Liver (tissue), 9 donors: ENCODE results near the gene GALE. TPM values are rescaled to one million over a fixed set of nuclear protein-coding genes. Genes with fewer than 3 reads are reported as not detected.

ENCODE experiments used
- DNase-seq: peaks from one replicate; pipeline ENCODE4 v3.0.0-alpha.2; 2017; ENCODE audit warnings: low spot score
- H3K27ac ChIP-seq, 2 donors: one replicate each; pipeline ENCODE4 v1.7.0; 2013; ENCODE audit warnings: inconsistent platforms in 2 of 2, low read length in 2 of 2, control low read depth in 1 of 2, low read depth in 1 of 2, mild to moderate bottlenecking in 1 of 2
- H3K27me3 ChIP-seq, 4 donors: one replicate each; pipeline versions ENCODE4 v1.6.1 to v1.7.0; 2013; ENCODE audit warnings: low read length in 3 of 4, inconsistent platforms in 1 of 4, mild to moderate bottlenecking in 1 of 4, moderate library complexity in 1 of 4; ENCODE audit not compliant: control insufficient read depth in 4 of 4, insufficient read depth in 4 of 4
- H3K36me3 ChIP-seq, 4 donors: one replicate each; pipeline versions ENCODE4 v1.6.1 to v1.7.0; 2013; ENCODE audit warnings: low read length in 3 of 4, mild to moderate bottlenecking in 3 of 4, low read depth in 1 of 4, moderate library complexity in 1 of 4; ENCODE audit not compliant: control insufficient read depth in 4 of 4, insufficient read depth in 3 of 4
- H3K4me1 ChIP-seq, 4 donors: one replicate each; pipeline versions ENCODE4 v1.6.1 to v1.7.0; 2013; ENCODE audit warnings: low read length in 3 of 4, mild to moderate bottlenecking in 3 of 4, moderate library complexity in 1 of 4; ENCODE audit not compliant: control insufficient read depth in 4 of 4, insufficient read depth in 4 of 4
- H3K4me3 ChIP-seq, 3 donors: one replicate each; pipeline versions ENCODE4 v1.6.1 to v1.7.0; 2013; ENCODE audit warnings: low read length in 3 of 3, control low read depth in 1 of 3, low read depth in 1 of 3, mild to moderate bottlenecking in 1 of 3
- H3K9ac ChIP-seq, 2 donors: one replicate each; pipeline ENCODE4 v1.7.0; 2013; ENCODE audit warnings: low read length in 2 of 2, mild to moderate bottlenecking in 2 of 2, moderate library complexity in 2 of 2, control low read depth in 1 of 2, low read depth in 1 of 2
- H3K9me3 ChIP-seq, 4 donors: one replicate each; pipeline versions ENCODE4 v1.6.1 to v1.7.0; 2013; ENCODE audit warnings: low read length in 3 of 4; ENCODE audit not compliant: control insufficient read depth in 4 of 4
- ATF3 ChIP-seq: IDR thresholded peaks from 2 replicates; pipeline ENCODE4 v1.6.1; 2016; ENCODE audit warnings: antibody characterized with exemption
- CTCF ChIP-seq: fragments of 150-350 bp; IDR thresholded peaks from 2 replicates; pipeline ENCODE4 v1.5.1; 2017; ENCODE audit warnings: improper control_type of control experiment, low read depth, low read length; ENCODE audit not compliant: missing input control
- EGR1 ChIP-seq, 2 donors: IDR thresholded peaks; 2 replicates each; pipeline ENCODE4 v1.6.1; 2016 to 2018; ENCODE audit warnings: antibody characterized with exemption in 2 of 2, low read depth in 2 of 2
- FOXA1 ChIP-seq: IDR thresholded peaks from 2 replicates; pipeline ENCODE4 v1.6.1; 2016; ENCODE audit warnings: antibody characterized with exemption
- GABPA ChIP-seq, 2 donors: IDR thresholded peaks in 1 of 2; conservative IDR thresholded peaks in 1 of 2; 2 replicates each; pipeline ENCODE4 v1.6.1; 2016; ENCODE audit warnings: antibody characterized with exemption in 2 of 2, mild to moderate bottlenecking in 1 of 2, moderate library complexity in 1 of 2
- HNF4A ChIP-seq, 2 donors: conservative IDR thresholded peaks; 2 replicates each; pipeline ENCODE4 v1.6.1; 2016; ENCODE audit warnings: antibody characterized with exemption in 2 of 2, mild to moderate bottlenecking in 2 of 2
- HNF4G ChIP-seq: IDR thresholded peaks from 2 replicates; pipeline ENCODE4 v1.6.1; 2016; ENCODE audit warnings: antibody characterized with exemption
- RAD21 ChIP-seq, 2 donors: IDR thresholded peaks; 2 replicates each; pipeline ENCODE4 v1.6.1; 2016; ENCODE audit warnings: antibody characterized with exemption in 2 of 2, mild to moderate bottlenecking in 2 of 2
- RXRA ChIP-seq, 2 donors: IDR thresholded peaks; 2 replicates each; pipeline ENCODE4 v1.6.1; 2017 to 2018; ENCODE audit warnings: antibody characterized with exemption in 2 of 2, mild to moderate bottlenecking in 1 of 2
- SP1 ChIP-seq: IDR thresholded peaks from 2 replicates; pipeline ENCODE4 v1.6.1; 2018; ENCODE audit warnings: antibody characterized with exemption, mild to moderate bottlenecking
- YY1 ChIP-seq: IDR thresholded peaks from 2 replicates; pipeline ENCODE4 v1.6.1; 2016; ENCODE audit warnings: antibody characterized with exemption, mild to moderate bottlenecking
- WGBS: extraction: QIAGEN DNeasy Blood & Tissue Kit; methylation state at CpG from one replicate; pipeline ENCODE4 v1.1.7; 2013; 5-methylcytosine and 5-hydroxymethylcytosine counted together
- polyA plus RNA-seq, 2 donors: library from polyadenylated mRNA; stranded (reverse) in 1 of 2; unstranded in 1 of 2; fragments of 200-250 nt in 1 of 2; fragments of >200 nt in 1 of 2; fragmentation: Nextera tagmentation in 1 of 2; extraction: Ambion mirVana in 1 of 2; gene quantifications; one replicate each; pipeline versions ENCODE4 v1.2.1 to v1.2.3, GENCODE V29; 2013 to 2015
- total RNA-seq, 2 donors: library from RNA; depleted of rRNA; stranded (reverse); fragments of >200 nt; gene quantifications; one replicate each; pipeline ENCODE4 v1.2.3, GENCODE V29; 2014
- TF ChIP-seq, protein P1 (sequence below): IDR thresholded peaks from 2 replicates; pipeline ENCODE4 v1.6.1; 2016; ENCODE audit warnings: antibody characterized with exemption, mild to moderate bottlenecking
- donor health status: healthy.
- donor health status: healthy.
- donor health status: healthy.
- donor health status: healthy.
- donor health status: healthy.

Gene GALE
- total and polyA plus RNA-seq, 4 donors, result 22.9 to 43.4 (median 38.7) TPM

- no peak for TF ChIP-seq SP1
- no peak for TF ChIP-seq FOXA1
- no peak for TF ChIP-seq GABPA (IDR thresholded peaks at IDR 0.05 in 1 of 2, conservative IDR thresholded peaks at IDR 0.05 in 1 of 2)
Observed at GRCh38 chr1:23801876-23802275, 1.3 kb upstream of the GALE start (continued).

DNA sequence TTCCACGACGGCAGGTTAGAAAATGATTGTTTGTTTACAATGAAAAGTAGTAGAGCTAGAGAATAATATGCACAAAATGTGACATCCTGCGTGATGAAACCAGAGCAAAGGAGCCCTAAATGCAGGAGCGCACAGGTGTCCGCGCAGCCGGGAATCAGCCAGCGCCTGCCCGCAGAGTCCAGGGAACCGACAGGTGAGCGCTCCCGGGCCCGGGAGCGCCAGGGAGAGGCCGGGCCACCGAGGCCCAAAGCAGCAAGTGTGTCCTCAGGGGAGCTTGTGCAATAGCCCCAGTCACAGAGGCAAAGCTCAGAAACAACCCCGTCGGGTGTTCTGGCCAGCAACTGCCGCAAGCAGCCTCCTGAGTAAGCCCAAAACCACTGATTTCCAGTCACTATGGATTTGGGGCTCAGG is 789 bp upstream of the GALE start:
- no peaks in the 10 kb centered on the region for H3K9me3 ChIP-seq
- H3K9ac ChIP-seq, result peak overlapping the region; percentile 35 to 50
- 11% methylated on average over 19 of the region's 19 CpGs for WGBS
- peak overlapping the region; percentile 99 to 100 for H3K27ac ChIP-seq
- H3K4me1 ChIP-seq, result peaks cover 12 to 50% (median 44%) of the 10 kb centered on the region in 4 donors
- H3K36me3 ChIP-seq, result peaks cover 3 to 25% (median 6%) of the 10 kb centered on the region in 4 donors
- peak overlapping the region; percentile 77 to 91 (median 80) for H3K4me3 ChIP-seq
- no peaks in the 10 kb centered on the region for H3K27me3 ChIP-seq
- TF ChIP-seq SP1 (peak; percentile 14), CTCF (no peak), RAD21 (IDR thresholded peaks at IDR 0.05) (peak; percentile 6 to 28), YY1 (peak; percentile 23)
- no peak for DNase-seq

- peak overlapping the region; percentile 99 to 100 for H3K27ac ChIP-seq
- H3K4me1 ChIP-seq, result peaks cover 12 to 50% (median 41%) of the 10 kb centered on the region in 4 donors
- peaks cover 2 to 27% (median 10%) of the 10 kb centered on the region in 4 donors for H3K36me3 ChIP-seq
- H3K9me3 ChIP-seq, result no peaks in the 10 kb centered on the region
- TF ChIP-seq ATF3 (no peak), HNF4A (conservative IDR thresholded peaks at IDR 0.05) (peak; percentile 71 to 75), EGR1 (IDR thresholded peaks at IDR 0.05; ENCODE audit: low read depth in 2 of 2) (peak; percentile 3 to 57), RAD21 (IDR thresholded peaks at IDR 0.05) (peak in 1 of 2 donors; percentile 17), YY1 (peak; percentile 33), SP1 (peak; percentile 63), HNF4G (peak; percentile 45), GABPA (IDR thresholded peaks at IDR 0.05 in 1 of 2, conservative IDR thresholded peaks at IDR 0.05 in 1 of 2) (no peak), RXRA (IDR thresholded peaks at IDR 0.05) (no peak)
- TF ChIP-seq, protein P1, sequence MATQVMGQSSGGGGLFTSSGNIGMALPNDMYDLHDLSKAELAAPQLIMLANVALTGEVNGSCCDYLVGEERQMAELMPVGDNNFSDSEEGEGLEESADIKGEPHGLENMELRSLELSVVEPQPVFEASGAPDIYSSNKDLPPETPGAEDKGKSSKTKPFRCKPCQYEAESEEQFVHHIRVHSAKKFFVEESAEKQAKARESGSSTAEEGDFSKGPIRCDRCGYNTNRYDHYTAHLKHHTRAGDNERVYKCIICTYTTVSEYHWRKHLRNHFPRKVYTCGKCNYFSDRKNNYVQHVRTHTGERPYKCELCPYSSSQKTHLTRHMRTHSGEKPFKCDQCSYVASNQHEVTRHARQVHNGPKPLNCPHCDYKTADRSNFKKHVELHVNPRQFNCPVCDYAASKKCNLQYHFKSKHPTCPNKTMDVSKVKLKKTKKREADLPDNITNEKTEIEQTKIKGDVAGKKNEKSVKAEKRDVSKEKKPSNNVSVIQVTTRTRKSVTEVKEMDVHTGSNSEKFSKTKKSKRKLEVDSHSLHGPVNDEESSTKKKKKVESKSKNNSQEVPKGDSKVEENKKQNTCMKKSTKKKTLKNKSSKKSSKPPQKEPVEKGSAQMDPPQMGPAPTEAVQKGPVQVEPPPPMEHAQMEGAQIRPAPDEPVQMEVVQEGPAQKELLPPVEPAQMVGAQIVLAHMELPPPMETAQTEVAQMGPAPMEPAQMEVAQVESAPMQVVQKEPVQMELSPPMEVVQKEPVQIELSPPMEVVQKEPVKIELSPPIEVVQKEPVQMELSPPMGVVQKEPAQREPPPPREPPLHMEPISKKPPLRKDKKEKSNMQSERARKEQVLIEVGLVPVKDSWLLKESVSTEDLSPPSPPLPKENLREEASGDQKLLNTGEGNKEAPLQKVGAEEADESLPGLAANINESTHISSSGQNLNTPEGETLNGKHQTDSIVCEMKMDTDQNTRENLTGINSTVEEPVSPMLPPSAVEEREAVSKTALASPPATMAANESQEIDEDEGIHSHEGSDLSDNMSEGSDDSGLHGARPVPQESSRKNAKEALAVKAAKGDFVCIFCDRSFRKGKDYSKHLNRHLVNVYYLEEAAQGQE, result peak; percentile 19
- peak; percentile 70 for DNase-seq
- WGBS, result 3% methylated on average over 48 of the region's 48 CpGs
- H3K27me3 ChIP-seq, result no peaks in the 10 kb centered on the region
- H3K9ac ChIP-seq, result peak overlapping the region; percentile 62 to 96
- peak overlapping the region; percentile 80 to 91 (median 80) for H3K4me3 ChIP-seq
Observed at GRCh38 chr1:23799570-23800399, 769 bp downstream of the GALE start.
